Psoas muscle (tissue), 8 donors: Measurements from ENCODE around the gene NCCRP1. TPM values are rescaled to one million over a fixed set of nuclear protein-coding genes. Genes with fewer than 3 reads are reported as not detected.

Experiments
- ATAC-seq, 4 donors: fragments of 200-7000 bp; cut with Tn5 transposase; one replicate each; pipeline ENCODE4 v1.9.1; 2020; ENCODE audit warnings: moderate library complexity in 3 of 4, mild to moderate bottlenecking in 2 of 4
- DNase-seq, 2 donors: peaks; one replicate each; pipeline ENCODE4 v3.0.0-alpha.2; 2020
- H3K27ac ChIP-seq: fragments of 200-600 bp; one replicate; pipeline ENCODE4 v1.8.0; 2022
- H3K27me3 ChIP-seq, 3 donors: fragments of 200-600 bp in 1 of 3; one replicate each; pipeline versions ENCODE4 v1.6.1 to v1.8.0; 2013 to 2022; ENCODE audit warnings: low read length in 2 of 3, mild to moderate bottlenecking in 2 of 3, moderate library complexity in 1 of 3; ENCODE audit not compliant: insufficient read depth in 3 of 3
- H3K36me3 ChIP-seq, 2 donors: fragments of 200-600 bp in 1 of 2; one replicate each; pipeline versions ENCODE4 v1.6.1 to v1.8.0; 2013 to 2022; ENCODE audit warnings: low read depth in 1 of 2, mild to moderate bottlenecking in 1 of 2, moderate library complexity in 1 of 2; ENCODE audit not compliant: insufficient read depth in 1 of 2
- H3K4me1 ChIP-seq: fragments of 200-600 bp; one replicate; pipeline ENCODE4 v1.8.0; 2022
- H3K4me3 ChIP-seq: fragments of 200-600 bp; one replicate; pipeline ENCODE4 v1.8.0; 2022; ENCODE audit warnings: mild to moderate bottlenecking
- H3K9me3 ChIP-seq: fragments of 200-600 bp; one replicate; pipeline ENCODE4 v1.8.0; 2022
- CTCF ChIP-seq: fragments of 200-600 bp; IDR thresholded peaks from one replicate; pipeline ENCODE4 v1.8.0; 2022; ENCODE audit warnings: antibody characterized with exemption
- WGBS, 3 donors: extraction: QIAGEN DNeasy Blood & Tissue Kit; methylation state at CpG; one replicate each; pipeline versions ENCODE4 v1.1.6 to v1.1.7; 2013; 5-methylcytosine and 5-hydroxymethylcytosine counted together
- intact Hi-C, 2 donors: fragments of 100-400 bp; cut with DNase I; formaldehyde crosslinking; loops; one replicate each; pipeline versions ENCODE4 v1.11.0 to v1.14.2; 2022
- polyA plus RNA-seq, 3 donors: library from polyadenylated mRNA; stranded (reverse); fragments of 200-250 nt; gene quantifications; one replicate each; pipeline ENCODE4 v1.2.3, GENCODE V29; 2013
- total RNA-seq, 4 donors: library from RNA; stranded (reverse); fragmentation: NEBNext Ultra II Directional in 2 of 4; extraction: Animal tissue kit (Norgen Biotek cat#: 25700) in 2 of 4; gene quantifications; one replicate each; pipeline versions ENCODE4 v1.2.1 to v1.2.4, GENCODE V29; 2021 to 2023
- donor health status: healthy with polysubstance abuse.
- donor health status: DM: no; HTN: no; CAD: no; lungs with moderate emphysema.
- donor health status: Bipolar disorder and iron deficiency.
- donor health status: healthy.
- donor health status: DM: yes; HTN: yes; CAD: no.
- donor health status: DM: no; HTN: no; CAD: no.
- donor health status: DM: no; HTN: no; CAD: no.
- donor health status: DM: yes; HTN: yes; CAD: no.

Gene NCCRP1
- total and polyA plus RNA-seq, 7 donors, result 0.13 TPM; not detected in 5

- no peaks in the 10 kb centered on the region for H3K9me3 ChIP-seq
- no peak for TF ChIP-seq CTCF
- intact Hi-C loops, result no loop called here
- WGBS, 3 donors, result 81 to 85% (median 82%) methylated on average over 3 of the region's 3 CpGs
- peaks cover 0 to 67% (median 24%) of the 10 kb centered on the region in 3 donors for H3K27me3 ChIP-seq
- no peak for DNase-seq
- no peaks in the 10 kb centered on the region for H3K36me3 ChIP-seq
- no peak for ATAC-seq
- no peaks in the 10 kb centered on the region for H3K4me1 ChIP-seq
- no peak overlapping the region for H3K4me3 ChIP-seq
- no peak overlapping the region for H3K27ac ChIP-seq
These were observed 8.6 kb downstream of the NCCRP1 start for GRCh38 chr19:39205449-39205764.

GRCh38 chr19:39206122-39206521, 9.4 kb downstream of the NCCRP1 start:
- no peak overlapping the region for H3K4me3 ChIP-seq
- H3K27ac ChIP-seq, result no peak overlapping the region
- H3K27me3 ChIP-seq, result peaks cover 0 to 60% (median 21%) of the 10 kb centered on the region in 3 donors
- ATAC-seq (no peak), DNase-seq (no peak)
- no peaks in the 10 kb centered on the region for H3K9me3 ChIP-seq
- H3K4me1 ChIP-seq, result no peaks in the 10 kb centered on the region
- intact Hi-C loops, result no loop called here
- no peaks in the 10 kb centered on the region for H3K36me3 ChIP-seq
- WGBS, 3 donors, result 76 to 85% (median 84%) methylated on average over 6 of the region's 6 CpGs
- no peak for TF ChIP-seq CTCF

GRCh38 chr19:39207293-39207836, 10.6 kb downstream of the NCCRP1 start:
- no peaks in the 10 kb centered on the region for H3K4me1 ChIP-seq
- DNase-seq, result no peak
- no peaks in the 10 kb centered on the region for H3K9me3 ChIP-seq
- H3K36me3 ChIP-seq, result no peaks in the 10 kb centered on the region
- no peak overlapping the region for H3K27ac ChIP-seq
- intact Hi-C loops, result no loop called here
- WGBS, 3 donors, result 56 to 66% (median 61%) methylated on average over 6 of the region's 6 CpGs
- no peak overlapping the region for H3K4me3 ChIP-seq
- no peak for ATAC-seq
- peaks cover 0 to 47% (median 19%) of the 10 kb centered on the region in 3 donors for H3K27me3 ChIP-seq
- TF ChIP-seq CTCF, result no peak

- Histone ChIP-seq H3K27ac (no peak overlapping the region), H3K4me1 (no peaks in the 10 kb centered on the region), H3K9me3 (no peaks in the 10 kb centered on the region), H3K27me3 (peaks cover 0 to 38% (median 10%) of the 10 kb centered on the region in 3 donors), H3K36me3 (no peaks in the 10 kb centered on the region), H3K4me3 (no peak overlapping the region)
- no peak for TF ChIP-seq CTCF
- DNase-seq, result no peak
- intact Hi-C loops, result no loop called here
- ATAC-seq, result no peak
- WGBS, 3 donors, result 51 to 55% (median 54%) methylated on average over 9 of the region's 9 CpGs
These were observed 11.5 kb downstream of the NCCRP1 start for GRCh38 chr19:39208175-39208795.

- no peaks in the 10 kb centered on the region for H3K9me3 ChIP-seq
- 67 to 74% (median 72%) methylated on average over 7 of the region's 7 CpGs for WGBS, 3 donors
- no peak for DNase-seq
- intact Hi-C loops, result no loop called here
- no peak for ATAC-seq
- H3K4me1 ChIP-seq, result no peaks in the 10 kb centered on the region
- no peak overlapping the region for H3K27ac ChIP-seq
- H3K4me3 ChIP-seq, result no peak overlapping the region
- peaks cover 0 to 29% (median 2%) of the 10 kb centered on the region in 3 donors for H3K27me3 ChIP-seq
- no peak for TF ChIP-seq CTCF
- H3K36me3 ChIP-seq, result no peaks in the 10 kb centered on the region
These were observed 12.4 kb downstream of the NCCRP1 start for GRCh38 chr19:39209196-39209595.
